DOHH2 (cell line): ENCODE results near the gene RRP15.
A peak's percentile ranks its signal among the peaks of the same experiment; 100 is the strongest.

ENCODE experiments used
- H3F3A ChIP-seq: fragments of 200-600 bp; sonication (generic), shearing (Covaris generic); 2 replicates; pipeline ENCODE4 v1.6.0; 2016; ENCODE audit warnings: antibody characterized with exemption, mild to moderate bottlenecking; ENCODE audit not compliant: control insufficient read depth, insufficient read depth
- H3K27ac ChIP-seq: fragments of 200-600 bp; sonication (generic); 2 replicates; pipeline ENCODE4 v1.5.1; 2014; ENCODE audit warnings: low read depth, mild to moderate bottlenecking, low read length, moderate library complexity
- H3K27me3 ChIP-seq: fragments of 200-600 bp; sonication (generic); 2 replicates; pipeline ENCODE4 v1.6.1; 2014; ENCODE audit warnings: mild to moderate bottlenecking, low read length, mixed read lengths; ENCODE audit not compliant: control insufficient read depth
- H3K36me3 ChIP-seq: fragments of 200-600 bp; sonication (generic); 2 replicates; pipeline ENCODE4 v1.6.1; 2014; ENCODE audit warnings: mild to moderate bottlenecking, low read length, moderate library complexity, mixed read lengths; ENCODE audit not compliant: control insufficient read depth
- H3K4me1 ChIP-seq: fragments of 200-600 bp; sonication (generic); 2 replicates; pipeline ENCODE4 v1.6.1; 2014; ENCODE audit warnings: mild to moderate bottlenecking, low read length, mixed read lengths; ENCODE audit not compliant: control insufficient read depth
- H3K4me2 ChIP-seq: fragments of 200-600 bp; sonication (generic); 2 replicates; pipeline ENCODE4 v1.6.0; 2014; ENCODE audit warnings: mild to moderate bottlenecking, low read length, moderate library complexity
- H3K4me3 ChIP-seq: fragments of 200-600 bp; sonication (generic); 2 replicates; pipeline ENCODE4 v1.5.1; 2014; ENCODE audit warnings: mild to moderate bottlenecking, low read length, mixed read lengths
- H3K79me2 ChIP-seq: fragments of 200-600 bp; sonication (generic); 2 replicates; pipeline ENCODE4 v1.6.1; 2014; ENCODE audit warnings: mild to moderate bottlenecking, low read length, mixed read lengths; ENCODE audit not compliant: control insufficient read depth
- H3K9me2 ChIP-seq: fragments of 200-600 bp; sonication (generic); replicated peaks from 2 replicates; pipeline ENCODE4 v1.6.1; 2014; ENCODE audit warnings: mild to moderate bottlenecking, low read length, mixed read lengths; ENCODE audit not compliant: control insufficient read depth
- H3K9me3 ChIP-seq: fragments of 200-600 bp; sonication (generic); 2 replicates; pipeline ENCODE4 v1.6.1; 2014; ENCODE audit warnings: antibody characterized with exemption, low read length, mixed read lengths; ENCODE audit not compliant: control insufficient read depth, insufficient read depth
- H4K20me1 ChIP-seq: fragments of 200-600 bp; sonication (generic); 2 replicates; pipeline ENCODE4 v1.6.0; 2014; ENCODE audit warnings: low read depth, mild to moderate bottlenecking, antibody characterized with exemption, low read length, moderate library complexity; ENCODE audit not compliant: control insufficient read depth, insufficient read depth
- CTCF ChIP-seq: fragments of 200-600 bp; sonication (generic); IDR thresholded peaks from one replicate; pipeline ENCODE4 v1.5.1; 2014; ENCODE audit warnings: antibody characterized with exemption, mild to moderate bottlenecking, low read depth, low read length; ENCODE audit not compliant: poor library complexity, severe bottlenecking
- EZH2phosphoT487 ChIP-seq: fragments of 200-600 bp; sonication (generic); IDR thresholded peaks from 2 replicates; pipeline ENCODE4 v1.6.1; 2017; ENCODE audit warnings: borderline replicate concordance, mild to moderate bottlenecking, antibody characterized with exemption, low read length, moderate library complexity, mixed read lengths

The RRP15 gene

GRCh38 chr1:218299416-218299815 lies 14.3 kb downstream of the RRP15 start:
- Histone ChIP-seq H4K20me1 (0 out of 2 replicates have a peak, but pooled peaks cover 5% of the 10 kb centered on the region), H3K79me2 (peaks cover 80% of the 10 kb centered on the region), H3K27ac (no peak overlapping the region), H3K27me3 (no peaks in the 10 kb centered on the region), H3K4me2 (no peak overlapping the region), H3K4me1 (no peaks in the 10 kb centered on the region), H3K36me3 (peaks cover 48% of the 10 kb centered on the region), H3K9me3 (no peaks in the 10 kb centered on the region), H3K4me3 (no peak overlapping the region), H3F3A (0 out of 2 replicates have a peak, but pooled peaks cover 2% of the 10 kb centered on the region), H3K9me2 (no peaks in the 10 kb centered on the region)
- TF ChIP-seq EZH2phosphoT487 (no peak), CTCF (peak; percentile 46)

DNA sequence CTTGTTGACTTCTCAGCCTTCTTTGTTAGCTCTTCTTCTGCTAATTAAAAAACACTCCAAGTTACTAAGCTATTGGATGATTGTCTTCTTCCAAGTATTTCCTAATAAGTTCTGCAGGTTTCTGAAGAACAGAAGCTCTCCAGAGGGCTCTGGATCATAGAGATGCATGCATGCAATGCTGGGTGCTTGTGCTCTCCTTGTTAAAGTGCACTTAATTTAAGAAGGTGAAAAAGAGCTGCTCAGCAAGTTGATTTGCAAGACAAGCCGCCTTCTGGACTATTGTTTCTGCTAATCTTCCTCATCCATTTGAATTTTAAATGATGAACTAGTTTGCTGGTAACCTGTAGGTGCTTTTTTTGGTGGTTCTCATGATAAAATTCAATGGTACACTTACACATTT lies 16.1 kb downstream of the RRP15 start:
- Histone ChIP-seq H3K27me3 (no peaks in the 10 kb centered on the region), H3K4me1 (no peaks in the 10 kb centered on the region), H3K9me2 (no peaks in the 10 kb centered on the region), H3K9me3 (no peaks in the 10 kb centered on the region), H3K36me3 (peaks cover 57% of the 10 kb centered on the region), H3F3A (0 out of 2 replicates have a peak, but pooled peaks cover 2% of the 10 kb centered on the region), H3K4me3 (no peak overlapping the region), H3K79me2 (peaks cover 68% of the 10 kb centered on the region), H3K4me2 (no peak overlapping the region), H3K27ac (no peak overlapping the region), H4K20me1 (0 out of 2 replicates have a peak, but pooled peaks cover 5% of the 10 kb centered on the region)
- no peak for TF ChIP-seq CTCF
- TF ChIP-seq EZH2phosphoT487 = no peak

- H3K9me2 ChIP-seq = no peaks in the 10 kb centered on the region
- H3K79me2 ChIP-seq = peaks cover 58% of the 10 kb centered on the region
- H3K4me1 ChIP-seq = no peaks in the 10 kb centered on the region
These were observed 17.1 kb downstream of the RRP15 start for GRCh38 chr1:218302155-218302554.

More at GRCh38 chr1:218302155-218302554, 17.1 kb downstream of the RRP15 start:
- H3K36me3 ChIP-seq = peaks cover 60% of the 10 kb centered on the region
- 0 out of 2 replicates have a peak, but pooled peaks cover 2% of the 10 kb centered on the region for H3F3A ChIP-seq
- H4K20me1 ChIP-seq = 0 out of 2 replicates have a peak, but pooled peaks cover 5% of the 10 kb centered on the region
- no peak overlapping the region for H3K4me3 ChIP-seq
- H3K27me3 ChIP-seq = no peaks in the 10 kb centered on the region
- H3K9me3 ChIP-seq = no peaks in the 10 kb centered on the region
- H3K27ac ChIP-seq = no peak overlapping the region
- H3K4me2 ChIP-seq = no peak overlapping the region
- TF ChIP-seq CTCF (no peak), EZH2phosphoT487 (no peak)
